Panc1 (cell line): ENCODE results near the gene WASHC1.
"Not testable (repeated sequence)": the region's sequence is repeated elsewhere in the genome, so short reads cannot be mapped to it uniquely, and the experiment has no call there.

ENCODE experiments used
- CTCF ChIP-seq: fragments of 450-650 bp; IDR thresholded peaks from 2 replicates; pipeline ENCODE4 v1.5.1; 2017; ENCODE audit warnings: mild to moderate bottlenecking
- POLR2AphosphoS5 ChIP-seq: IDR thresholded peaks from 2 replicates; pipeline ENCODE4 v1.6.1; 2012; ENCODE audit warnings: mild to moderate bottlenecking, low read depth, low read length, moderate library complexity
- REST ChIP-seq, 2 experiments: IDR thresholded peaks; 2 replicates each; pipeline ENCODE4 v1.6.1; 2011 to 2012; ENCODE audit warnings: low read depth in 2 of 2, control low read depth in 1 of 2, low read length in 1 of 2, mild to moderate bottlenecking in 1 of 2, moderate library complexity in 1 of 2; ENCODE audit not compliant: insufficient read depth in 1 of 2
- SIN3A ChIP-seq: IDR thresholded peaks from 2 replicates; pipeline ENCODE4 v1.6.1; 2012; ENCODE audit warnings: low read depth, mild to moderate bottlenecking, low read length, moderate library complexity, borderline replicate concordance; ENCODE audit not compliant: insufficient read depth
- TCF7L2 ChIP-seq: IDR thresholded peaks from 2 replicates; pipeline ENCODE4 v1.6.1; 2011; ENCODE audit warnings: mild to moderate bottlenecking, low read depth, low read length, inconsistent platforms

GRCh38 chr9:28775-29174, 481 bp downstream of the WASHC1 start:
- TF ChIP-seq CTCF; SIN3A; REST (IDR thresholded peaks at IDR 0.05; ENCODE audit: insufficient read depth in 1 of 2, low read depth in 2 of 2, low read length in 1 of 2); POLR2AphosphoS5; TCF7L2: not testable (repeated sequence)
